Progenitor cell of endocrine pancreas (in vitro differentiated cells): ENCODE measurements around the gene UPF3A. TPM values are rescaled to one million over a fixed set of nuclear protein-coding genes. Genes with fewer than 3 reads are reported as not detected.

ENCODE experiments used
- DNase-seq: peaks from one replicate; pipeline ENCODE4 v3.0.0; 2021; ENCODE audit warnings: low spot score; ENCODE audit not compliant: unreplicated experiment
- H3K27ac Mint-ChIP-seq: 2 replicates; pipeline ENCODE4 v1.8.0; 2021; ENCODE audit warnings: mild to moderate bottlenecking, moderate library complexity, mixed read lengths
- H3K27me3 Mint-ChIP-seq: 2 replicates; pipeline ENCODE4 v1.8.0; 2021; ENCODE audit warnings: mixed read lengths
- H3K36me3 Mint-ChIP-seq: 2 replicates; pipeline ENCODE4 v1.8.0; 2022; ENCODE audit warnings: mixed read lengths; ENCODE audit not compliant: insufficient read depth
- H3K4me1 Mint-ChIP-seq: 2 replicates; pipeline ENCODE4 v1.8.0; 2021; ENCODE audit warnings: low read depth, mixed read lengths
- H3K4me3 Mint-ChIP-seq: 2 replicates; pipeline ENCODE4 v1.8.0; 2021; ENCODE audit warnings: low read depth, mild to moderate bottlenecking, moderate library complexity, mixed read lengths
- H3K9me3 Mint-ChIP-seq: 2 replicates; pipeline ENCODE4 v1.8.0; 2021; ENCODE audit warnings: low read depth, mixed read lengths
- CTCF ChIP-seq: fragments of 200-600 bp; sonication (generic); IDR thresholded peaks from one replicate; pipeline ENCODE4 v1.5.0; 2021; ENCODE audit warnings: antibody characterized with exemption, mild to moderate bottlenecking; ENCODE audit not compliant: unreplicated experiment
- total RNA-seq: library from RNA; stranded (reverse); gene quantifications from 2 replicates; pipeline ENCODE4 v1.2.1, GENCODE V29; 2021

Gene UPF3A
- total RNA-seq, 1 donor from 2014 or later: 149 TPM

GRCh38 chr13:114235697-114236096 lies 45.7 kb upstream of the UPF3A start:
- H3K4me3 Mint-ChIP-seq: peak overlapping the region; percentile 87
- peaks cover 4% of the 10 kb centered on the region for H3K9me3 Mint-ChIP-seq
- DNase-seq: no peak
- peaks cover 10% of the 10 kb centered on the region for H3K4me1 Mint-ChIP-seq
- peaks cover 7% of the 10 kb centered on the region for H3K27me3 Mint-ChIP-seq
- no peak for TF ChIP-seq CTCF
- peak overlapping the region; percentile 86 for H3K27ac Mint-ChIP-seq
- H3K36me3 Mint-ChIP-seq: peaks cover 8% of the 10 kb centered on the region

GRCh38 chr13:114236227-114236626 lies 45.2 kb upstream of the UPF3A start:
- H3K9me3 Mint-ChIP-seq: peaks cover 4% of the 10 kb centered on the region
- H3K4me1 Mint-ChIP-seq: peaks cover 10% of the 10 kb centered on the region
- H3K36me3 Mint-ChIP-seq: peaks cover 8% of the 10 kb centered on the region
- H3K27ac Mint-ChIP-seq: peak overlapping the region; percentile 86
- peak overlapping the region; percentile 87 for H3K4me3 Mint-ChIP-seq
- peaks cover 7% of the 10 kb centered on the region for H3K27me3 Mint-ChIP-seq
- TF ChIP-seq CTCF: no peak
- DNase-seq: no peak

- Mint-ChIP-seq H3K27me3 (peaks cover 3% of the 10 kb centered on the region), H3K4me1 (peaks cover 10% of the 10 kb centered on the region), H3K9me3 (peaks cover 4% of the 10 kb centered on the region), H3K36me3 (peaks cover 13% of the 10 kb centered on the region), H3K27ac (no peak overlapping the region), H3K4me3 (no peak overlapping the region)
- DNase-seq: no peak
- no peak for TF ChIP-seq CTCF
Observed at GRCh38 chr13:114237415-114238112, 43.8 kb upstream of the UPF3A start.

- Mint-ChIP-seq H3K27ac (no peak overlapping the region), H3K4me3 (no peak overlapping the region), H3K36me3 (peaks cover 28% of the 10 kb centered on the region)
Observed at GRCh38 chr13:114241918-114242317, 39.5 kb upstream of the UPF3A start.

GRCh38 chr13:114243971-114244370 lies 37.4 kb upstream of the UPF3A start:
- Mint-ChIP-seq H3K27me3 (no peaks in the 10 kb centered on the region), H3K9me3 (no peaks in the 10 kb centered on the region), H3K4me1 (no peaks in the 10 kb centered on the region), H3K36me3 (peaks cover 36% of the 10 kb centered on the region), H3K4me3 (no peak overlapping the region), H3K27ac (no peak overlapping the region)
- DNase-seq: no peak
- no peak for TF ChIP-seq CTCF

More at GRCh38 chr13:114241918-114242317, 39.5 kb upstream of the UPF3A start:
- TF ChIP-seq CTCF: no peak
- Mint-ChIP-seq H3K9me3 (no peaks in the 10 kb centered on the region), H3K27me3 (no peaks in the 10 kb centered on the region), H3K4me1 (no peaks in the 10 kb centered on the region)
- DNase-seq: no peak
